HG02885 (cell line): ENCODE data around the gene MYT1.

Experiments
- ATAC-seq: cut with Tn5 transposase; IDR thresholded peaks from one replicate; pipeline ENCODE4 v1.9.1; 2021; ENCODE audit warnings: mild to moderate bottlenecking; ENCODE audit not compliant: unreplicated experiment, poor library complexity

Gene MYT1

DNA sequence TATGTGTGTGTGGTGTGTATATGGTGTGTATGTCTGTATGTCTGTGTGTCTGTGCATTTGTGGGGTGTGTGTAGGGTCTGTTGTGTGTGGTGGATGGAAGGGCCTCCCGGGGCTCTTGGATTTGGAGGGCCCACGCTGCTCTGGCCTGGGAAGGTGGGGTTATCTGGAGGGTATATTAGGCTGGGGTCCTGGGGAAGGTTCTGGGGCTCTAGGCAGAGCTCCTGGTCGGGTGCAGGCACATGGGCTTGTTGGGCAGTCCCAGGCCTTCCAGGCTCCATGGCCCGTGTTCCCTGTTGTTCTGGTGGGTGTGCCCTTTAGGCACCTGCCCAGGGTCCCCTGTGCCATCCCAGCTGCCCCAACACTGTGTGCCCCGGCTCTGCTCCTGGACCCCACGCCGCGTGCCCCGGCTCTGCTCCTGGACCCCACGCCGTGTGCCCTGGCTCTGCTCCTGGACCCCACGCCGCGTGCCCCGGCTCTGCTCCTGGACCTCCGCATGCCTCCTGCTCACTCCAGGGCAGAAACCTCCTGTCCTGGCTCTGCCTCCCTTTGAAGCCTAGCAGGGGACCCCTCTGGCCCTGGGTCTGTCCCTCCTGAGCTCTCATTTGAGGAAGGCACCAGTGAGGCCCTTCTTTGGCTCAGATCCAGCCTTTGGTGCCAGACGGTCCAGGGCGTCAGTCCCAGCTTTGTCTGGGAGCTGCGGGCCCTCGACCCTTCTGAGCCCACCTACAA, 10.2 kb upstream of the MYT1 start:
- ATAC-seq, result no peak

GRCh38 chr20:64154590-64155257, 9.5 kb upstream of the MYT1 start:
- ATAC-seq, result no peak

- ATAC-seq, result no peak
Observed at GRCh38 chr20:64155258-64156135, 8.8 kb upstream of the MYT1 start.

GRCh38 chr20:64156136-64156885, 7.9 kb upstream of the MYT1 start:
- ATAC-seq, result no peak

- no peak for ATAC-seq
Observed at GRCh38 chr20:64156886-64157875, 7.1 kb upstream of the MYT1 start.

- no peak for ATAC-seq
Observed at GRCh38 chr20:64157878-64158277, 6.4 kb upstream of the MYT1 start.

DNA sequence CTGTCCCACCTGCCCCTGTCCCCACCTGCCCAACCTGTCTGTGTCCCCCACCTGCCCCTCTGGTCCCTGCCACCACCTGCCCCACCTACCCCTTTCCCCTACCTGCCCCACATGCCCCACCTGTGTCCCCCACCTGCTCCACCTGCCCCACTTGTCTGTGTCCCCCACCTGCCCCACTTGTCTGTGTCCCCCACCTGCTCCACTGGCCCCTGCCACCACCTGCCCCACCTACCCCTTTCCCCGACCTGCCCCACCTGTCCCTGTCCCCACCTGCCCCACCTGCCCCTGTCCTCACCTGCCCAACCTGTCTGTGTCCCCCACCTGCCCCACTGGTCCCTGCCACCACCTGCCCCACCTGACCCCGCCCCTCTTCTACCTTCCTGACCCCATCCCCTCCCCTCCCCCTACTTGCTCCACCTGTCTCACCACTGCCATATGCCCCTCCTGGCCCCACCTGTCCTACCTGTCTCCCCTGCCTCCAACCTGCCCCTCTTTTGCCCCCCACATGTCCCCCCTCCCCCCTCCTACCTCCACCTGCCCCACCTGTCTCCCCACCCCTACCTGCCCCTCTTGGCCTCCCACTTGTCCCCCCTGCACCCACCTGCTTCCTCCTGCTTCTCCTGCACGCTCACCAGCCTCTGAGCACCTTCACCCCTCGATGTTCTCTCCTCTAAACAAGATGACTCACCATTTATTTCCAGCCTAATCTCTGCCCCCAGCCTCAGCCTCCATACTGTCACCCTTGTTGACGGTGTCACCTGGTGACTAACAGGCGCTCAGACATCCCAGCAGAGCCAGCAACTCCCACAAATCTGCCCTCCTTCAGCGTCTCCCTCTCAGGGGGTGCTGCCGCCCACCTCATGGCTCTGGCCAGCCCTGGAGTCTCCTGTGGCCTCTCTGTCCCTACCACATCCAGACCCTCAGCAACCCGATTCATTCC, 5.6 kb upstream of the MYT1 start:
- ATAC-seq, result no peak

DNA sequence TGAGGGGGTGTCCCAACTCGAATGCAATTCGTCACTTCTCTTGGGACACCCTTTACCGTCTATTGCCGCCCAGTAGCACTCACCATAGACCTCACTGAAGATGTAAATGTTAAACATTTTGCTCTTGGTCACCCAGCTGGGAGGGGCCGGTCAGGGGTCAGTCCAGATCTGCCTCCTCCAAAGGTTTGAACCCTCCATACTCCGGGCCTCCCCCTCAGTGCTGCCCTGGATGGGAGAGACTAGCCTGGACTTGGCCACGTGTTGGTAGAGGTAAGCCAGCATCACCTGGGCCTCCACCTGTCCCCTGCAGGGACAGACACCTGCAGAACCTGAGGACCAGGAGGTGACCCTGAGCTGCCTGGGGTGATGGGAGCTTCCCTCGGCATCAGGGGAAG, 5.0 kb upstream of the MYT1 start:
- no peak for ATAC-seq

DNA sequence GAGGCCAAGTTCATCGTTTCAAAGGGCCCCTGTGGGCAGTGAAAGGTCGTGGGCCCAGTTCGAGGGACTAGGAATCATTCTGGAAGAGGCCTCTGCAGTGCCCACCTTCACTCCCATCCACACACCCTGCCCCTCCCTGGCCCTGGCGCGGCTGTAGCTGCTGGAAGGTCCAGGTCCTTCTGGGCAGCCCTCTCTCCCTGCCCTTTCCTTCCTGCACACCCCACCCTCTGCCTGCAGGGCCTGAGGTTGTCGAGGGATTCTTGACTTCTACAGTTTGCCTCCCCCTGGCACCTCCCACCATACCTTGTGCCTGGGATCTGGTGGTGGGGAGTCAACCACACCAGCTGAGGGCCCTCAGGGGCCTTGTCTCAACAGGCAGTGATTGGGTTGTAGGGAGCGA, 4.5 kb upstream of the MYT1 start:
- no peak for ATAC-seq

DNA sequence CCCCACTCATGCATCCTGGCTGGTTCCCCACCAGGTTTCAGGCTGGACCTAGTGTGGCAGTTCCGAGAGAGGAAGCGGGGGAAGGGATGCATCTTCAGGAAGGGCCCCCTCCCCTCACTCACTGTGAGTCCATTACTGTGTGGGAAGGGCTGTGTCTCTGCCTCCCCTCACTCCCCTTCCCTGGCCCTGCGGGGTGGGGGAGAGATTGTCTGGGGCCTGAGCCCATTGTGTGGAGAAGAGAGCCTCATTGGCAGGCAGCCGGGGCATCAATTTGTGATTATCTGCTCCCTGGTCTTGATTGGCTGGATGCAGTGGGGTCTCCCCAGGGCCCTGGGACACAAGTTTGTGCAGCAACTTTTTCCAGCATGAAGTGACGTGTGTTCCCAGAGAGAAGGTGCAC, 4.1 kb upstream of the MYT1 start:
- no peak for ATAC-seq

GRCh38 chr20:64160526-64161355, 3.5 kb upstream of the MYT1 start:
- ATAC-seq, result no peak

GRCh38 chr20:64161356-64162238, 2.7 kb upstream of the MYT1 start:
- ATAC-seq, result no peak

DNA sequence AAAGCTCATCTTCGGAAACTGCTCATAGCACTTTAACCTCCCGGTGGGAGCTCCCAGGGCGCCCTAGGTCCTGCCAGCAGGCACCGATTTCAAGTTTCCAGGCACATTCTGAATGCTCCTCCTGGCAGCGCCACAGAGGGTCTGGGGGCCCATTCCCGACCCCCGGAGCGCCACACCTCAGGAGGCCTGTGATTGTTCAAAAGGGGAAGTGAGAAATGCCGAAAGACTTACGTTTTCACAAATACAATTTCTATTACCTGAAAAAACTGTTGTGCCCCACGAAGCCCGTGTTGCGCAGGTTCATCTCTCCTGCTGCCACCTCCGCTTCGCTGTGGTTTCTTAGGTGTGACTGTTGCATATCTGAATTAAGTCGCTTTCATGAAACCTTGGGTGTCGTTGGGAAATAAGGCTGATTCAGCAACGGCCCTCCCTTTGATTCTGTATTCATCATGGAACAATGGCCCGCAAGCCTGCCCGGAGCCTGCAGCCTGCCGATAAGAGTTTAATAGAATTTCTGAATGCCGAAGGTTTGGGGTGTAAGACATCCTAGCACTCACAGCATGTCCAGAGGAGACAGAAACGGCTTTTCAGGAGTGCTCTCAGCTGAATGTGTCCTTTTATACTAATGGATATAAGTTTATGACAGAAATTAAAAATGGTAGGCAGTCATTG, 1.9 kb upstream of the MYT1 start:
- no peak for ATAC-seq

DNA sequence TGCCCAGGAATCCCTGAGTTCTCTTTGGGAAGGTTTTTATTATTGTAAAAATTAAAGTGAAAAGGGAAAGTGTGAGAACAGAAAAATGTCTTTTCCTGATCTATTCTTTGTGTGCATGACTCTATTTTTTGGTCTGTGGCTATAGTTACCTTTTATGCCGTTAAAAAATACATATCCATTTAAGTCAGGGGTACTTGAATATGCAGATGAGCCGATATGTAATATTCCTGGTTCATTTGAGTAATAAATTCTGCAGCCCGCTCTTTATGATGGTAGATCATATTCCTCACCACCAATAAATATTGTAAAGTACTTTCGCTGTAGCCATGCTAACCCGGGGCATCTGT, 503 bp upstream of the MYT1 start:
- ATAC-seq, result no peak

GRCh38 chr20:64165866-64166600, 1.8 kb downstream of the MYT1 start:
- ATAC-seq, result no peak
